HEK293 (cell line): ENCODE data around the gene XPR1.

Experiments used
- CTCF ChIP-seq: fragments of 450-650 bp; formaldehyde crosslinking; IDR thresholded peaks from 2 replicates; pipeline ENCODE4 v1.5.1; 2016; ENCODE audit warnings: missing biosample characterization, missing genetic modification characterization
- ZNF184 ChIP-seq: fragments of 450-650 bp; IDR thresholded peaks from 2 replicates; pipeline ENCODE4 v1.5.1; 2018; ENCODE audit warnings: missing biosample characterization, mild to moderate bottlenecking, missing genetic modification characterization
- ZNF19 ChIP-seq: fragments of 450-650 bp; formaldehyde crosslinking; IDR thresholded peaks from 2 replicates; pipeline ENCODE4; 2016; ENCODE audit warnings: missing biosample characterization, missing genetic modification characterization, low read depth
- ZNF274 ChIP-seq, 2 experiments: fragments of 200-500 bp in 1 of 2; fragments of 450-650 bp in 1 of 2; sonication (Bioruptor generic) in 1 of 2; formaldehyde crosslinking in 1 of 2; IDR thresholded peaks; 2 replicates each; pipeline versions ENCODE4 v1.5.1 to v1.6.1; 2014 to 2016; ENCODE audit warnings: borderline replicate concordance in 1 of 2, inconsistent platforms in 1 of 2, low read length in 1 of 2, missing biosample characterization in 1 of 2, missing genetic modification characterization in 1 of 2
- ZNF626 ChIP-seq: fragments of 450-650 bp; sonication (Bioruptor Pico); formaldehyde crosslinking; IDR thresholded peaks from 2 replicates; pipeline ENCODE4 v1.5.1; 2018; ENCODE audit warnings: missing biosample characterization, missing genetic modification characterization, inconsistent platforms

- TF ChIP-seq CTCF (tag by site-specific recombination) (no peak), ZNF274 (IDR thresholded peaks at IDR 0.05; ENCODE audit: low read length) (no peak), ZNF274 (tag by site-specific recombination; IDR thresholded peaks at IDR 0.05; ENCODE audit: borderline replicate concordance) (no peak), ZNF19 (tag by site-specific recombination) (no peak), ZNF184 (tag by site-specific recombination) (no peak), ZNF626 (tag by site-specific recombination) (no peak)
These were observed 264.3 kb downstream of the XPR1 start for GRCh38 chr1:180896161-180896560.
